ENCODE results near the gene ANAPC15.

Gene ANAPC15

DNA sequence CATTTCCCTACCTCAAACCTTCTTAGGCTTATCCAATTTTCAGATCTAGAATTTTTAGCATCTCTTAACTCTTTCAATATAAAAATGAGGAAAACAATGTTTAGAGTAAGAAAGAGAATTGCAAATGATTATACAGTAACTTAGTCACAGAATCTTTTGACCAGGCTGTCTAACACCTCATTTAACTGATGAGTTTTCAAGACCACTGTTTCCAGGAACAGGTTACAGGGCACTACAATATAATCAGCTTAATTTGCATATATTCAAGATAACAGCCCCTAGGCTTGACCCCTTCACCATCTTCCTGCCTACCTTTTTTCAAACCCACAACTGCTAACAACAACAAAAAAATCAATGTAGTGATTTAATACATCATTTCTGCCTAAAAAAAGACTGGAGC is 44.8 kb downstream of the ANAPC15 start:
- ChIA-PET CTCF (interaction anchor here (0.6 to 3.5 kb wide), 3 partner anchors 43 to 369 kb away, joined by 3 to 17 read pairs (median 3); no protein-coding TSS in a partner anchor), POLR2A (no interaction called here)
- Histone ChIP-seq H3K4me3 (ENCODE audit: low read depth, low read length) (no peak overlapping the region), H3K9me3 (ENCODE audit: control insufficient read depth, insufficient read depth, low read depth, low read length) (no peaks in the 10 kb centered on the region), H3K27ac (ENCODE audit: extremely low read depth, low read depth, low read length) (no peak overlapping the region), H3K4me1 (ENCODE audit: control insufficient read depth, insufficient read depth, low read length) (peaks cover 2% of the 10 kb centered on the region; the same call in 1 of the 2 replicates), H3K36me3 (ENCODE audit: control insufficient read depth in 2 of 2, insufficient read depth in 1 of 2, low read length in 2 of 2) (peaks cover 6 to 38% of the 10 kb centered on the region in 2 experiments; a peak in 2 of 3 replicates)
- TF ChIP-seq OSR2 (tag by site-specific recombination; IDR thresholded peaks at IDR 0.05) (no peak), KLF16 (tag by site-specific recombination; IDR thresholded peaks at IDR 0.05) (no peak), ZNF626 (tag by site-specific recombination; IDR thresholded peaks at IDR 0.05) (no peak)
- TF ChIP-seq, protein P1, sequence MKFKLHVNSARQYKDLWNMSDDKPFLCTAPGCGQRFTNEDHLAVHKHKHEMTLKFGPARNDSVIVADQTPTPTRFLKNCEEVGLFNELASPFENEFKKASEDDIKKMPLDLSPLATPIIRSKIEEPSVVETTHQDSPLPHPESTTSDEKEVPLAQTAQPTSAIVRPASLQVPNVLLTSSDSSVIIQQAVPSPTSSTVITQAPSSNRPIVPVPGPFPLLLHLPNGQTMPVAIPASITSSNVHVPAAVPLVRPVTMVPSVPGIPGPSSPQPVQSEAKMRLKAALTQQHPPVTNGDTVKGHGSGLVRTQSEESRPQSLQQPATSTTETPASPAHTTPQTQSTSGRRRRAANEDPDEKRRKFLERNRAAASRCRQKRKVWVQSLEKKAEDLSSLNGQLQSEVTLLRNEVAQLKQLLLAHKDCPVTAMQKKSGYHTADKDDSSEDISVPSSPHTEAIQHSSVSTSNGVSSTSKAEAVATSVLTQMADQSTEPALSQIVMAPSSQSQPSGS (tag by site-specific recombination; IDR thresholded peaks at IDR 0.05; ENCODE audit: low read depth) = no peak

DNA sequence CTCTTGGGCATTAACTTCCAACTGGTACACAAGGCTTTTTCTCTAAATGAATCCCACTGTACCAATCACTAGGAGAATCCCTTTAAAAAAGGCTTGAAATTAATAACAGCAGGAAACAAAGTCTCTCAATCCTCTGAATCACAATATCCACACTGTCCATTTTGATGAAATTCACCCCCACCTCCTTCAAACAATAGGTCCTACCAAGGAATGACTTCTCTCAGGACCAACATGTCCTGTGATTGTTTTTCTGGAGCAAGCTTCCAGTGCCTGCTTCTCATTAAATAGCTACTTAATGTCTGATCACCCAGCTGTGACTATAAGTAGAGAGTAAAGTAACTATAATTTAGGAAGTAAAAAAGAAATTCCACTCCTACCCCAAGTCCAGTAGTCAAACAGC is 45.2 kb downstream of the ANAPC15 start:
- ChIA-PET CTCF (interaction anchor here (0.6 to 3.5 kb wide), 3 partner anchors 42 to 369 kb away, joined by 3 to 17 read pairs (median 3); no protein-coding TSS in a partner anchor), POLR2A (no interaction called here)
- H3K36me3 ChIP-seq (ENCODE audit: control insufficient read depth in 2 of 2, insufficient read depth in 1 of 2, low read length in 2 of 2) = peaks cover 6 to 41% of the 10 kb centered on the region in 2 experiments; a peak in 2 of 3 replicates
- H3K27ac ChIP-seq (ENCODE audit: extremely low read depth, low read depth, low read length) = no peak overlapping the region
- no peak for TF ChIP-seq ZNF366 (tag by site-specific recombination; conservative IDR thresholded peaks at IDR 0.05)
- TF ChIP-seq YY1 (tag by site-specific recombination; IDR thresholded peaks at IDR 0.05) = no peak
- TF ChIP-seq KLF10 (tag by site-specific recombination; IDR thresholded peaks at IDR 0.05) = no peak
- TF ChIP-seq ZNF777 (tag by site-specific recombination; IDR thresholded peaks at IDR 0.05; ENCODE audit: borderline replicate concordance) = no peak
- TF ChIP-seq ZNF391 (tag by site-specific recombination; IDR thresholded peaks at IDR 0.05; ENCODE audit: borderline replicate concordance, low read depth) = no peak
- TF ChIP-seq, protein P2, sequence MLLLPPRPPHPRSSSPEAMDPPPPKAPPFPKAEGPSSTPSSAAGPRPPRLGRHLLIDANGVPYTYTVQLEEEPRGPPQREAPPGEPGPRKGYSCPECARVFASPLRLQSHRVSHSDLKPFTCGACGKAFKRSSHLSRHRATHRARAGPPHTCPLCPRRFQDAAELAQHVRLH (tag by site-specific recombination; IDR thresholded peaks at IDR 0.05) = no peak
- no peak for TF ChIP-seq OSR2 (tag by site-specific recombination; IDR thresholded peaks at IDR 0.05)
- TF ChIP-seq ZNF707 (tag by site-specific recombination; IDR thresholded peaks at IDR 0.05) = no peak
- no peak for TF ChIP-seq ZNF211 (tag by site-specific recombination; IDR thresholded peaks at IDR 0.05; ENCODE audit: low read depth)
- TF ChIP-seq, protein P3, sequence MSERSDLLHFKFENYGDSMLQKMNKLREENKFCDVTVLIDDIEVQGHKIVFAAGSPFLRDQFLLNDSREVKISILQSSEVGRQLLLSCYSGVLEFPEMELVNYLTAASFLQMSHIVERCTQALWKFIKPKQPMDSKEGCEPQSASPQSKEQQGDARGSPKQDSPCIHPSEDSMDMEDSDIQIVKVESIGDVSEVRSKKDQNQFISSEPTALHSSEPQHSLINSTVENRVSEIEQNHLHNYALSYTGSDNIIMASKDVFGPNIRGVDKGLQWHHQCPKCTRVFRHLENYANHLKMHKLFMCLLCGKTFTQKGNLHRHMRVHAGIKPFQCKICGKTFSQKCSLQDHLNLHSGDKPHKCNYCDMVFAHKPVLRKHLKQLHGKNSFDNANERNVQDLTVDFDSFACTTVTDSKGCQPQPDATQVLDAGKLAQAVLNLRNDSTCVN (tag by site-specific recombination; optimal IDR thresholded peaks at IDR 0.05) = no peak
- no peak for TF ChIP-seq ZNF266 (tag by site-specific recombination; IDR thresholded peaks at IDR 0.05; ENCODE audit: low read depth)
- TF ChIP-seq, protein P4, sequence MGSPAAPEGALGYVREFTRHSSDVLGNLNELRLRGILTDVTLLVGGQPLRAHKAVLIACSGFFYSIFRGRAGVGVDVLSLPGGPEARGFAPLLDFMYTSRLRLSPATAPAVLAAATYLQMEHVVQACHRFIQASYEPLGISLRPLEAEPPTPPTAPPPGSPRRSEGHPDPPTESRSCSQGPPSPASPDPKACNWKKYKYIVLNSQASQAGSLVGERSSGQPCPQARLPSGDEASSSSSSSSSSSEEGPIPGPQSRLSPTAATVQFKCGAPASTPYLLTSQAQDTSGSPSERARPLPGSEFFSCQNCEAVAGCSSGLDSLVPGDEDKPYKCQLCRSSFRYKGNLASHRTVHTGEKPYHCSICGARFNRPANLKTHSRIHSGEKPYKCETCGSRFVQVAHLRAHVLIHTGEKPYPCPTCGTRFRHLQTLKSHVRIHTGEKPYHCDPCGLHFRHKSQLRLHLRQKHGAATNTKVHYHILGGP (tag by site-specific recombination; IDR thresholded peaks at IDR 0.05) = no peak
- no peak for TF ChIP-seq ZNF155 (tag by site-specific recombination; IDR thresholded peaks at IDR 0.05)
- TF ChIP-seq KLF9 (tag by site-specific recombination; IDR thresholded peaks at IDR 0.05; ENCODE audit: low read depth) = no peak
- TF ChIP-seq, protein P5, sequence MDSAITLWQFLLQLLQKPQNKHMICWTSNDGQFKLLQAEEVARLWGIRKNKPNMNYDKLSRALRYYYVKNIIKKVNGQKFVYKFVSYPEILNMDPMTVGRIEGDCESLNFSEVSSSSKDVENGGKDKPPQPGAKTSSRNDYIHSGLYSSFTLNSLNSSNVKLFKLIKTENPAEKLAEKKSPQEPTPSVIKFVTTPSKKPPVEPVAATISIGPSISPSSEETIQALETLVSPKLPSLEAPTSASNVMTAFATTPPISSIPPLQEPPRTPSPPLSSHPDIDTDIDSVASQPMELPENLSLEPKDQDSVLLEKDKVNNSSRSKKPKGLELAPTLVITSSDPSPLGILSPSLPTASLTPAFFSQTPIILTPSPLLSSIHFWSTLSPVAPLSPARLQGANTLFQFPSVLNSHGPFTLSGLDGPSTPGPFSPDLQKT (IDR thresholded peaks at IDR 0.05; ENCODE audit: borderline replicate concordance, low read depth, low read length) = no peak
- TF ChIP-seq, protein P6, sequence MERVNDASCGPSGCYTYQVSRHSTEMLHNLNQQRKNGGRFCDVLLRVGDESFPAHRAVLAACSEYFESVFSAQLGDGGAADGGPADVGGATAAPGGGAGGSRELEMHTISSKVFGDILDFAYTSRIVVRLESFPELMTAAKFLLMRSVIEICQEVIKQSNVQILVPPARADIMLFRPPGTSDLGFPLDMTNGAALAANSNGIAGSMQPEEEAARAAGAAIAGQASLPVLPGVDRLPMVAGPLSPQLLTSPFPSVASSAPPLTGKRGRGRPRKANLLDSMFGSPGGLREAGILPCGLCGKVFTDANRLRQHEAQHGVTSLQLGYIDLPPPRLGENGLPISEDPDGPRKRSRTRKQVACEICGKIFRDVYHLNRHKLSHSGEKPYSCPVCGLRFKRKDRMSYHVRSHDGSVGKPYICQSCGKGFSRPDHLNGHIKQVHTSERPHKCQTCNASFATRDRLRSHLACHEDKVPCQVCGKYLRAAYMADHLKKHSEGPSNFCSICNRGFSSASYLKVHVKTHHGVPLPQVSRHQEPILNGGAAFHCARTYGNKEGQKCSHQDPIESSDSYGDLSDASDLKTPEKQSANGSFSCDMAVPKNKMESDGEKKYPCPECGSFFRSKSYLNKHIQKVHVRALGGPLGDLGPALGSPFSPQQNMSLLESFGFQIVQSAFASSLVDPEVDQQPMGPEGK (tag by site-specific recombination; IDR thresholded peaks at IDR 0.05) = no peak
- TF ChIP-seq MYNN (tag by site-specific recombination; IDR thresholded peaks at IDR 0.05; ENCODE audit: borderline replicate concordance) = no peak
- no peaks in the 10 kb centered on the region for H3K9me3 ChIP-seq (ENCODE audit: control insufficient read depth, insufficient read depth, low read depth, low read length)
- peaks cover 2% of the 10 kb centered on the region; the same call in 1 of the 2 replicates for H3K4me1 ChIP-seq (ENCODE audit: control insufficient read depth, insufficient read depth, low read length)
- no peak overlapping the region for H3K4me3 ChIP-seq (ENCODE audit: low read depth, low read length)
